Endothelial cell of umbilical vein (primary cell): ENCODE measurements around the gene SCG3. TPM values are rescaled to one million over a fixed set of nuclear protein-coding genes. Genes with fewer than 3 reads are reported as not detected.

Experiments
- BruUV-seq: library from RNA; stranded (reverse); fragments of 400-500 nt; replicated peaks from 2 replicates; lab custom pipeline; 2021; lab: Mats Ljungman, UMichigan
- CTCF ChIA-PET: fragments of 300-600, 350-600 bp; sonication (Branson Sonifier 250); formaldehyde crosslinking; loops from one replicate; lab custom pipeline; 2021; ENCODE audit warnings: antibody characterized with exemption, inconsistent platforms; lab: Charles Lee
- POLR2A ChIA-PET: fragments of 300-600, 350-600 bp; sonication (Branson Sonifier 250); formaldehyde crosslinking; loops from one replicate; lab custom pipeline; 2021; ENCODE audit warnings: antibody characterized with exemption, inconsistent platforms; lab: Charles Lee
- DNase-seq: peaks from one replicate; pipeline ENCODE4 v3.0.0-alpha.2; 2011; ENCODE audit warnings: low read depth, low spot score
- FAIRE-seq: peaks from 2 replicates; lab custom pipeline; 2011; peaks lifted over from hg19 to GRCh38; lab: Jason Lieb, UNC
- H2AFZ ChIP-seq: 2 replicates; pipeline ENCODE4 v1.6.0; 2012; ENCODE audit warnings: low read depth, low read length, control low read depth, inconsistent platforms
- H3K27ac ChIP-seq: 2 replicates; pipeline ENCODE4 v1.5.1; 2011; ENCODE audit warnings: low read depth, mild to moderate bottlenecking, control low read depth, low read length, moderate library complexity; ENCODE audit not compliant: insufficient read depth
- H3K27me3 ChIP-seq, 2 experiments: 2 replicates each; pipeline versions ENCODE4 v1.6.0 to v1.6.1; 2011; ENCODE audit warnings: low read length in 2 of 2, mixed read lengths in 1 of 2; ENCODE audit not compliant: control insufficient read depth in 2 of 2, insufficient read depth in 2 of 2
- H3K36me3 ChIP-seq, 2 experiments: 2 replicates in 1 of 2; 3 replicates in 1 of 2; pipeline ENCODE4 v1.5.1; 2011; ENCODE audit warnings: low read length in 2 of 2, mild to moderate bottlenecking in 1 of 2, moderate library complexity in 1 of 2; ENCODE audit not compliant: control insufficient read depth in 2 of 2, insufficient read depth in 2 of 2; ENCODE audit errors: extremely low read depth in 1 of 2
- H3K4me1 ChIP-seq: 3 replicates; pipeline ENCODE4 v1.5.1; 2011; ENCODE audit warnings: mild to moderate bottlenecking, low read length; ENCODE audit not compliant: control insufficient read depth, insufficient read depth; ENCODE audit errors: extremely low read depth
- H3K4me2 ChIP-seq: 2 replicates; pipeline ENCODE4 v1.6.1; 2011; ENCODE audit warnings: low read length, control low read depth, mixed read lengths; ENCODE audit not compliant: insufficient read depth
- H3K4me3 ChIP-seq, 3 experiments: fragments of 200-600 bp in 1 of 3; sonication (generic), shearing (Covaris generic) in 1 of 3; replicated peaks in 1 of 3; 2 replicates each; pipeline ENCODE4 v1.5.1; 2011 to 2016; ENCODE audit warnings: control low read depth in 3 of 3, low read length in 3 of 3, mild to moderate bottlenecking in 2 of 3, inconsistent platforms in 1 of 3, low read depth in 1 of 3, moderate library complexity in 1 of 3; ENCODE audit not compliant: insufficient read depth in 1 of 3
- H3K79me2 ChIP-seq: 2 replicates; pipeline ENCODE4 v1.6.0; 2012; ENCODE audit warnings: low read length, inconsistent platforms; ENCODE audit not compliant: control insufficient read depth, insufficient read depth
- H3K9ac ChIP-seq: replicated peaks from 2 replicates; pipeline ENCODE3; 2011; ENCODE audit warnings: low read length, control low read depth; ENCODE audit not compliant: insufficient read depth; ENCODE audit errors: extremely low read depth
- H3K9me1 ChIP-seq: replicated peaks from 3 replicates; pipeline ENCODE4 v1.6.0; 2011; ENCODE audit warnings: mild to moderate bottlenecking, low read length; ENCODE audit not compliant: control insufficient read depth, insufficient read depth; ENCODE audit errors: extremely low read depth
- H3K9me3 ChIP-seq: replicated peaks from 2 replicates; pipeline ENCODE4 v1.5.1; 2012; ENCODE audit warnings: low read length, inconsistent platforms; ENCODE audit not compliant: control insufficient read depth, insufficient read depth
- H4K20me1 ChIP-seq: replicated peaks from 2 replicates; pipeline ENCODE3; 2011; ENCODE audit warnings: mild to moderate bottlenecking, low read length; ENCODE audit not compliant: control insufficient read depth, insufficient read depth; ENCODE audit errors: extremely low read depth
- CTCF ChIP-seq, 2 donors: IDR thresholded peaks; 1 replicate in 1 of 2; 2 replicates in 1 of 2; pipeline ENCODE4 v1.5.1; 2011; ENCODE audit warnings: low read length in 2 of 2, mild to moderate bottlenecking in 2 of 2, moderate library complexity in 2 of 2, control low read depth in 1 of 2, inconsistent platforms in 1 of 2, low read depth in 1 of 2; ENCODE audit not compliant: insufficient read depth in 1 of 2; ENCODE audit errors: extremely low read depth in 1 of 2
- EZH2 ChIP-seq: IDR thresholded peaks from 2 replicates; pipeline ENCODE4 v1.6.1; 2012; ENCODE audit warnings: borderline replicate concordance, low read depth, mild to moderate bottlenecking, moderate library complexity, low read length, inconsistent platforms; ENCODE audit not compliant: severe bottlenecking
- GATA2 ChIP-seq: IDR thresholded peaks from 2 replicates; pipeline ENCODE4 v1.7.0; 2011; ENCODE audit warnings: low read depth, mild to moderate bottlenecking, moderate library complexity, mixed read lengths, low read length; ENCODE audit not compliant: insufficient read length, insufficient read depth
- JUN ChIP-seq: IDR thresholded peaks from 2 replicates; pipeline ENCODE4 v1.6.1; 2011; ENCODE audit warnings: borderline replicate concordance, low read depth; ENCODE audit not compliant: insufficient read length, insufficient read depth
- MAX ChIP-seq: IDR thresholded peaks from 2 replicates; pipeline ENCODE4 v1.6.1; 2011; ENCODE audit not compliant: insufficient read depth, insufficient read length
- MYC ChIP-seq: IDR thresholded peaks from one replicate; pipeline ENCODE4 v1.6.1; 2011; ENCODE audit warnings: mild to moderate bottlenecking, low read depth, low read length
- POLR2A ChIP-seq: IDR thresholded peaks from 2 replicates; pipeline ENCODE4 v1.6.1; 2012; ENCODE audit warnings: low read depth, mild to moderate bottlenecking, control low read depth, low read length
- POLR2AphosphoS5 ChIP-seq: IDR thresholded peaks from 2 replicates; pipeline ENCODE4 v1.6.1; 2012; ENCODE audit warnings: low read depth, mild to moderate bottlenecking, control low read depth, low read length, moderate library complexity; ENCODE audit not compliant: insufficient read depth
- dilution Hi-C: fragments of 300-500 bp; cut with MboI; formaldehyde crosslinking; loops from one replicate; pipeline ENCODE4 v1.15.0; 2019; ENCODE audit warnings: low sequenced_read_pairs; ENCODE audit not compliant: extremely low pct_ligation_motif_present
- intact Hi-C: fragments of 100-400 bp; cut with micrococcal nuclease; formaldehyde crosslinking; loops from one replicate; pipeline ENCODE4 v1.10.0; 2022
- polyA plus RNA-seq, 4 experiments: library from polyadenylated mRNA; depleted of rRNA in 3 of 4; stranded (reverse) in 3 of 4; unstranded in 1 of 4; fragments of >200 nt; gene quantifications; 2 replicates each; pipeline versions ENCODE4 v1.2.1 to v1.2.3, GENCODE V29; 2011 to 2012; ENCODE audit warnings: missing spikeins in 1 of 4
- total RNA-seq: library from RNA; stranded (reverse); gene quantifications from 2 replicates; pipeline ENCODE4 v1.2.3, GENCODE V29; 2021

SCG3 gene
- total and polyA plus RNA-seq, 2 donors (not counting 3 experiments of a cell fraction or from before 2014, with no cell fraction given) = not detected

- TF ChIP-seq CTCF (IDR thresholded peaks at IDR 0.05; ENCODE audit: extremely low read depth in 1 of 2, insufficient read depth in 1 of 2, low read depth in 1 of 2, low read length in 2 of 2) = no peak
- TF ChIP-seq POLR2A = no peak
- TF ChIP-seq EZH2 = no peak
- TF ChIP-seq JUN = no peak
- no peak for TF ChIP-seq POLR2AphosphoS5
- TF ChIP-seq GATA2 = no peak
- TF ChIP-seq MYC = no peak
- no peak for TF ChIP-seq MAX
- POLR2A ChIA-PET = no interaction called here
- DNase-seq (no peak), FAIRE-seq (no peak)
- H2AFZ ChIP-seq = no peak overlapping the region
- no peak overlapping the region for H3K4me2 ChIP-seq
- dilution Hi-C loops (no loop called here), intact Hi-C loops (no loop called here)
- no peaks in the 10 kb centered on the region for H3K9me3 ChIP-seq
- CTCF ChIA-PET = interaction anchor here (1.0 to 5.1 kb wide), 4 partner anchors 9 to 135 kb away, joined by 3 to 27 read pairs (median 7); no protein-coding TSS in a partner anchor
- no peaks in the 10 kb centered on the region for H3K36me3 ChIP-seq
- H3K9me1 ChIP-seq = no peaks in the 10 kb centered on the region
- H3K27ac ChIP-seq = no peak overlapping the region
- H3K4me3 ChIP-seq = no peak overlapping the region
- no peaks in the 10 kb centered on the region for H3K4me1 ChIP-seq
- H3K9ac ChIP-seq = no peak overlapping the region
- H4K20me1 ChIP-seq = no peaks in the 10 kb centered on the region
- H3K79me2 ChIP-seq = no peaks in the 10 kb centered on the region
- H3K27me3 ChIP-seq = peaks cover 0 to 3% of the 10 kb centered on the region in 2 experiments
- BruUV-seq = no TSS peak
Observed at GRCh38 chr15:51641490-51642130, 39.7 kb upstream of the SCG3 start.
